ENCODE results near the gene SFXN3. TPM values are rescaled to one million over a fixed set of nuclear protein-coding genes. Genes with fewer than 3 reads are reported as not detected.

The SFXN3 gene
- total RNA-seq, 2 experiments from 2014 or later = 28.8 to 29.6 TPM

GRCh38 chr10:101062232-101063049, 31.4 kb downstream of the SFXN3 start:
- no peak overlapping the region for H3K27ac Mint-ChIP-seq
- intact Hi-C loops (cut with micrococcal nuclease) = no loop called here
- H3K4me1 Mint-ChIP-seq (ENCODE audit: low read depth) = peaks cover 31% of the 10 kb centered on the region
- H3K27me3 Mint-ChIP-seq = peaks cover 39% of the 10 kb centered on the region
- no peaks in the 10 kb centered on the region for H3K36me3 Mint-ChIP-seq (ENCODE audit: low read depth)
- DNase-seq (peak; percentile 64), ATAC-seq (peak; percentile 26)
- TF ChIP-seq CTCF (IDR thresholded peaks at IDR 0.05) = peak; percentile 67
- ChIA-PET CTCF (interaction anchor here (0.6 to 23.2 kb wide), 12 partner anchors 9 to 151 kb away, joined by 3 to 655 read pairs (median 4); no protein-coding TSS in a partner anchor), POLR2A (interaction anchor here (1.0 to 3.1 kb wide), 2 partner anchors 12 to 20 kb away, joined by 3 to 19 read pairs; no protein-coding TSS in a partner anchor)
- no peaks in the 10 kb centered on the region for H3K9me3 Mint-ChIP-seq
- H3K4me3 Mint-ChIP-seq = peak overlapping the region; percentile 57

- Mint-ChIP-seq H3K27me3 (peaks cover 43% of the 10 kb centered on the region), H3K27ac (no peak overlapping the region), H3K4me3 (no peak overlapping the region), H3K36me3 (ENCODE audit: low read depth) (no peaks in the 10 kb centered on the region), H3K4me1 (ENCODE audit: low read depth) (peaks cover 33% of the 10 kb centered on the region), H3K9me3 (no peaks in the 10 kb centered on the region)
- ATAC-seq = no peak
- TF ChIP-seq CTCF (IDR thresholded peaks at IDR 0.05) = no peak
- ChIA-PET POLR2A (interaction anchor here (0.6 to 3.1 kb wide), 2 partner anchors 21 to 421 kb away, joined by 3 to 19 read pairs; no protein-coding TSS in a partner anchor), CTCF (interaction anchor here (0.6 to 23.2 kb wide), 9 partner anchors 11 to 78 kb away, joined by 3 to 655 read pairs (median 6); no protein-coding TSS in a partner anchor)
- DNase-seq = peak; percentile 21
- intact Hi-C loops (cut with micrococcal nuclease) = no loop called here
Measured at GRCh38 chr10:101063050-101063525, 32.1 kb downstream of the SFXN3 start.

GRCh38 chr10:101063548-101064414, 32.7 kb downstream of the SFXN3 start:
- intact Hi-C loops (cut with micrococcal nuclease) = no loop called here
- H3K4me3 Mint-ChIP-seq = no peak overlapping the region
- ChIA-PET POLR2A (interaction anchor here (0.6 to 3.1 kb wide), 4 partner anchors 17 to 420 kb away, joined by 3 to 19 read pairs (median 4); no protein-coding TSS in a partner anchor), CTCF (interaction anchor here (0.6 to 23.2 kb wide), 10 partner anchors 10 to 1288 kb away, joined by 3 to 655 read pairs (median 6); no protein-coding TSS in a partner anchor)
- no peaks in the 10 kb centered on the region for H3K36me3 Mint-ChIP-seq (ENCODE audit: low read depth)
- ATAC-seq = no peak
- DNase-seq = no peak
- H3K9me3 Mint-ChIP-seq = no peaks in the 10 kb centered on the region
- H3K27ac Mint-ChIP-seq = no peak overlapping the region
- no peak for TF ChIP-seq CTCF (IDR thresholded peaks at IDR 0.05)
- peaks cover 33% of the 10 kb centered on the region for H3K4me1 Mint-ChIP-seq (ENCODE audit: low read depth)
- peaks cover 43% of the 10 kb centered on the region for H3K27me3 Mint-ChIP-seq

- Mint-ChIP-seq H3K4me3 (no peak overlapping the region), H3K27ac (no peak overlapping the region), H3K36me3 (ENCODE audit: low read depth) (no peaks in the 10 kb centered on the region), H3K27me3 (peaks cover 43% of the 10 kb centered on the region), H3K9me3 (no peaks in the 10 kb centered on the region), H3K4me1 (ENCODE audit: low read depth) (peaks cover 30% of the 10 kb centered on the region)
- no peak for TF ChIP-seq CTCF (IDR thresholded peaks at IDR 0.05)
- ChIA-PET CTCF (interaction anchor here (0.6 to 23.2 kb wide), 6 partner anchors 11 to 1289 kb away, joined by 3 to 655 read pairs (median 28); no protein-coding TSS in a partner anchor), POLR2A (interaction anchor here (1.2 to 1.6 kb wide), 3 partner anchors 17 to 77 kb away, joined by 3 to 5 read pairs (median 4); no protein-coding TSS in a partner anchor)
- intact Hi-C loops (cut with micrococcal nuclease) = no loop called here
- ATAC-seq (no peak), DNase-seq (no peak)
Measured at GRCh38 chr10:101064415-101065030, 33.5 kb downstream of the SFXN3 start.
